Liver (tissue), 3 donors: ENCODE data around the gene NRG3.

Experiments
- ATF3 ChIP-seq: IDR thresholded peaks from 2 replicates; pipeline ENCODE4 v1.6.1; 2016; ENCODE audit warnings: antibody characterized with exemption
- CTCF ChIP-seq: fragments of 150-350 bp; IDR thresholded peaks from 2 replicates; pipeline ENCODE4 v1.5.1; 2017; ENCODE audit warnings: improper control_type of control experiment, low read depth, low read length; ENCODE audit not compliant: missing input control
- EGR1 ChIP-seq, 2 donors: IDR thresholded peaks; 2 replicates each; pipeline ENCODE4 v1.6.1; 2016 to 2018; ENCODE audit warnings: antibody characterized with exemption in 2 of 2, low read depth in 2 of 2
- GABPA ChIP-seq, 2 donors: IDR thresholded peaks in 1 of 2; conservative IDR thresholded peaks in 1 of 2; 2 replicates each; pipeline ENCODE4 v1.6.1; 2016; ENCODE audit warnings: antibody characterized with exemption in 2 of 2, mild to moderate bottlenecking in 1 of 2, moderate library complexity in 1 of 2
- HNF4G ChIP-seq: IDR thresholded peaks from 2 replicates; pipeline ENCODE4 v1.6.1; 2016; ENCODE audit warnings: antibody characterized with exemption
- MAX ChIP-seq: IDR thresholded peaks from 2 replicates; pipeline ENCODE4 v1.6.1; 2016; ENCODE audit warnings: antibody characterized with exemption
- RAD21 ChIP-seq, 2 donors: IDR thresholded peaks; 2 replicates each; pipeline ENCODE4 v1.6.1; 2016; ENCODE audit warnings: antibody characterized with exemption in 2 of 2, mild to moderate bottlenecking in 2 of 2
- REST ChIP-seq: IDR thresholded peaks from 2 replicates; pipeline ENCODE4 v1.6.1; 2016; ENCODE audit warnings: antibody characterized with exemption, mild to moderate bottlenecking
- SP1 ChIP-seq: IDR thresholded peaks from 2 replicates; pipeline ENCODE4 v1.6.1; 2018; ENCODE audit warnings: antibody characterized with exemption, mild to moderate bottlenecking
- TAF1 ChIP-seq: conservative IDR thresholded peaks from 2 replicates; pipeline ENCODE4 v1.6.1; 2016; ENCODE audit warnings: antibody characterized with exemption, mild to moderate bottlenecking
- donor health status: healthy.
- donor health status: healthy.

GRCh38 chr10:83023662-83024061 lies 1148.7 kb downstream of the NRG3 start:
- TF ChIP-seq CTCF (no peak), TAF1 (no peak), RAD21 (IDR thresholded peaks at IDR 0.05) (no peak), ATF3 (no peak), REST (no peak), MAX (no peak), HNF4G (no peak), SP1 (no peak), GABPA (IDR thresholded peaks at IDR 0.05 in 1 of 2, conservative IDR thresholded peaks at IDR 0.05 in 1 of 2) (no peak), EGR1 (IDR thresholded peaks at IDR 0.05; ENCODE audit: low read depth in 2 of 2) (no peak)
